ENCODE measurements around the gene LRP3.

LRP3 gene

DNA sequence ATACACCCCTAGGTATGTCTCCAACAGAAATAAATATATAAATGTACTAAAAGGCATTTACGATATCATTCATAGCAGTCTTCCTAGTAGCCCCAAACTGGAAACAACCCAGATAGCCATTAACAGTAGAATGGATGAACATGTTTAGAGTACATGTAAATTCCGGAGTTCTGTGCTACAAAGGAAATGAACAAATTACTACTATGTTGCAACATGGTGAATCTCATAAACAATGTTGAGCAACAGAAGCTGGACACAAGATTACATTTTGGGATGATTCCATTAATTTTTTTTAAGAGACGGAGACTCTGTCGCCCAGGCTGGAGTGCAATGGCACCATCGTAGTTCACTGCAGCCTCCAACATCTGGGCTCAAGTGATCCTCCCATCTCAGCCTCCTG lies 37.4 kb downstream of the LRP3 start:
- Mint-ChIP-seq H3K36me3 (peaks cover 14% of the 10 kb centered on the region), H3K27ac (no peak overlapping the region), H3K4me3 (no peak overlapping the region), H3K27me3 (peaks cover 25% of the 10 kb centered on the region), H3K4me1 (ENCODE audit: low read depth) (peaks cover 2% of the 10 kb centered on the region), H3K9me3 (ENCODE audit: low read depth) (peaks cover 12% of the 10 kb centered on the region)

DNA sequence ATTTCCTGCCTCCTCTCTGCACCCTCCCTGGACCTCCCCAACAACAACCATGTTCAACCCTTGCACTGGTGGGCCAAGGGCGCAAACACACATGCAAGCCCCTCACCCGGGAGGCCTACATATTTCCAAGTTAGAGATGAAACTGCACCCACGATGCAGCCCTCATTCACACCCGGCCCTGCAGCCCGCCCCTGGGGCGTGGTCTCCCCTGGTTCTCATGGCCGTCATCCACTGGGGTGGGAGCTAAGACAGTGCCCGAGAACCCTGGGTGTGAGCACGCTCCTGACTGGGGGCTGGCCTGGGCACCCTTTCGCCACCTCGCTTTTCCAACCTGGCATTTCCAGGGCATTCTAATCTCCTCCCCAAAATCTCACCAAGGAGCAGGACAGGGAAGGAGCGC lies 38.5 kb downstream of the LRP3 start:
- H3K9me3 Mint-ChIP-seq (ENCODE audit: low read depth): peaks cover 11% of the 10 kb centered on the region
- H3K4me3 Mint-ChIP-seq: no peak overlapping the region
- no peak overlapping the region for H3K27ac Mint-ChIP-seq
- H3K4me1 Mint-ChIP-seq (ENCODE audit: low read depth): no peaks in the 10 kb centered on the region
- H3K27me3 Mint-ChIP-seq: peaks cover 21% of the 10 kb centered on the region
- H3K36me3 Mint-ChIP-seq: peaks cover 9% of the 10 kb centered on the region

DNA sequence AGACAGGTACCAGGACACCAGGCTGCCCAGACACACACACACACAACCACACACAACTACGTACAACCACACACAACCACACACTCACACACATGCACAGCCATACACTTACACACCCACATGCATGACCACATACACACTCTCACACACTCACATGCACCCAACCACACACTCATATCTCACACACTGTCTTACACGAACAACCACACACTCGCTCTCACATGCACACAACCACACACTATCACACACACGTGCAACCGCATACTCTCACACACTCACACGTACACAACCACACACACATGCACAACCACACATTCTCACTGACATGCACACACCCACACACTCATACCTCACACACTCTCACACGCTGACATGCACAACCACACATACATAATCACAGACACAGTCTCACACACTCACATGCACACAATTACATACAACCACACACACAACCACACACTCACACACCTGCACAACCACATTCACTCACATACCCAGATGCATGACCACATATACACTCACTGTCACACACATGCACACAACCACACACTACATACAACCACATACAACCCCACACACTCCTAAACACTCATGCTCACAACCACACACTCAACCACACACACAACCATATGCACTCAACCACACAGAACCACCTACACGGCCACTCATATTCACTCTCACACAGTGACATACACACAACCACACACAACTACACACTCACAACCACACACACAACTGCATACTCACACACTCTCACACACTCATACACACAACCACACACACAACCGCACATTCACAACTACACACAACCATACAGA lies 39.1 kb downstream of the LRP3 start:
- H3K4me3 Mint-ChIP-seq: no peak overlapping the region
- H3K27me3 Mint-ChIP-seq: peaks cover 18% of the 10 kb centered on the region
- H3K4me1 Mint-ChIP-seq (ENCODE audit: low read depth): no peaks in the 10 kb centered on the region
- no peak overlapping the region for H3K27ac Mint-ChIP-seq
- H3K9me3 Mint-ChIP-seq (ENCODE audit: low read depth): peaks cover 6% of the 10 kb centered on the region
- H3K36me3 Mint-ChIP-seq: peaks cover 5% of the 10 kb centered on the region

DNA sequence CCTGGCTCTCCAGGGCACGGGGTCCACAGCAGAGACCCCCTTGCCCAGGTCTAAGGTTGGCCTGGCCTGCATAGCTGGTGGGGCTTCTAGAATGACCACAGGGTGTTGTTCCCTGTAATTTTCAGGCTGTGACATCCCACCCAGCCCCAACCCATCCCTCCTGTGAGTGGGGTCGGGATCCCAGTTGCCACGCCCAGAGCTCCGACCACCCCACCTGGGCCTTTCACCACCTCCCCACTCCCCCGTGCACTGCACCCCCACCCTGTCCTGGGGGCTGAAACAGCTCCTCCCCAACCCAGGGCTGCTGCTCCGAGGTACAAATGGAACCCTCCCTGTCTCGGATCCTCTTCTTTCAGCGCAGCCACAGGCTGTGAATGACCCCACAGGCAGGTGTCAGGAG lies 40.0 kb downstream of the LRP3 start:
- Mint-ChIP-seq H3K4me3 (no peak overlapping the region), H3K9me3 (ENCODE audit: low read depth) (no peaks in the 10 kb centered on the region), H3K27me3 (peaks cover 11% of the 10 kb centered on the region), H3K27ac (no peak overlapping the region), H3K36me3 (no peaks in the 10 kb centered on the region), H3K4me1 (ENCODE audit: low read depth) (no peaks in the 10 kb centered on the region)

DNA sequence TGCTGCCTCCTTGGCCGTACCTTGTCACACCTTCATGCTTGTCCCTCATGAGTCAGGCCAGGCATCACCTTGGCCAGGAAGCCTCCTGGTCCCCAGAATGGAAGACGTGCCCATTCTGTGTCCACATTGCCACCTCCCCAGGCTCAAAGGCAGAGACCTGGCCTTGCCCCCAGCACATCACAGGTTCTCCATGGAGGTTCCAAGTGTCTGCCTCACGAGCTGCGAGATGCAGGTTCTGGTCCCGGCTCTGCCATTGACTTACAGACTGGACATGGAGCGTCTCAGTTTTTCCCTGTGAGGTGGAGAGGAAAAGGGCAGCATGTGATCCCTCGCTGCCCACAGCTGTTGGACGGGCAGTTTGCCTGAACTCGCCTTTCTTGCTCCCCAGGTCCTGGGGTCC lies 40.6 kb downstream of the LRP3 start:
- Mint-ChIP-seq H3K4me1 (ENCODE audit: low read depth) (no peaks in the 10 kb centered on the region), H3K27me3 (peaks cover 8% of the 10 kb centered on the region), H3K9me3 (ENCODE audit: low read depth) (no peaks in the 10 kb centered on the region), H3K4me3 (no peak overlapping the region), H3K27ac (no peak overlapping the region), H3K36me3 (no peaks in the 10 kb centered on the region)

DNA sequence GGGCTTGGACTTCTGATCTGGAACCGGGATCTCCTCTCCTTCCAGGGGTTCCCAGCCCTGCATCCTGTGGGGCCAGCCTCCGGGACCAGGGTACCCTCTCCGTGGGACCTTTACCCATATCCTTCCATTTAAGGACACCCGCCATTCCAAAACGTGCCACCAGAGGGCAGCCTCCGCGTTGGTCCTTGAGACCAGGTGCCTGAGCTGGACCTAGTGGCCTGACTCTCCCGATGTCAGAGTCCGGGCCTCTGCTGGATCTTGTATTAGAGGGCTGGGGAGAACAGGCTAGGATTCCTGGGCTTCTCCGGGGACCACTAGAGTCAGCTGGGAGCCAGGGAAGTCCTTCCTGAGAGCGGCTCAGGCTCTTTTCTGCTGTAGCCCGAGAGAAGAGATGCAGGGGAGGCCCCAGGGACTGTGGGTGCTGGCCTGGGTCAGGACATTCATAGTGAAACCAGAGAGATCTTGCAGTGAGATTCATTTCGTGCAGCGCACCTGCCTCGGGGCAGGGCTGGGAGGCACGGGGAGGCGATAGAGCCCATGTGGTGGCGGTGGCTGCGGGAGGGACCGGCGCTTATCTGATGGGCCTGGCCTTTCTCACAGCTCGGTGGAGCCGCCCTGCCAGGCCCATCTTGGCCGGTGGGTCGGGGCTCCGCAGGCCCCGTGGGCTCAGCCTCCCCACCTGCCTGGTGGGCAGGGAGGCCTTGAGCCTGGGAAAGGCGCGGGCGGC lies 41.3 kb downstream of the LRP3 start:
- Mint-ChIP-seq H3K4me1 (ENCODE audit: low read depth) (no peaks in the 10 kb centered on the region), H3K4me3 (no peak overlapping the region), H3K27ac (no peak overlapping the region), H3K9me3 (ENCODE audit: low read depth) (no peaks in the 10 kb centered on the region), H3K27me3 (peaks cover 6% of the 10 kb centered on the region), H3K36me3 (no peaks in the 10 kb centered on the region)

DNA sequence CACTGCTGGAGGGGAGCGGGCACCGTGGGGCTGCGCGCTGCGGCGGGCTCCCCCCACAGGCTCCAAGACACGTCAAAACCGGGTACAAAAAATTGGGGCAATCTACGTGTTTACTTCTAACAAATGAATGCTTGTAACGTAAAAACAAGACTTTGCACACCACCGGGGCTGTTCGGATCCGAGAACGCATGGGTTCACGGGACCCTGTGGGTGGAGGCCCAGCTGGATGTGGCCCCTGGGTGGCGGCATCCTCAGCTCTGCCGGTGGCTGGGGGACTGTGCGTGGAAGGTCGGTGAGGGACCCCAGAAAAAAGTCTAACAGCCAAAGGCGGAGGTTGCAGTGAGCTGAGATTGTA lies 41.8 kb downstream of the LRP3 start:
- Mint-ChIP-seq H3K36me3 (no peaks in the 10 kb centered on the region), H3K27ac (no peak overlapping the region), H3K4me1 (ENCODE audit: low read depth) (no peaks in the 10 kb centered on the region), H3K9me3 (ENCODE audit: low read depth) (no peaks in the 10 kb centered on the region), H3K4me3 (no peak overlapping the region), H3K27me3 (peaks cover 2% of the 10 kb centered on the region)

DNA sequence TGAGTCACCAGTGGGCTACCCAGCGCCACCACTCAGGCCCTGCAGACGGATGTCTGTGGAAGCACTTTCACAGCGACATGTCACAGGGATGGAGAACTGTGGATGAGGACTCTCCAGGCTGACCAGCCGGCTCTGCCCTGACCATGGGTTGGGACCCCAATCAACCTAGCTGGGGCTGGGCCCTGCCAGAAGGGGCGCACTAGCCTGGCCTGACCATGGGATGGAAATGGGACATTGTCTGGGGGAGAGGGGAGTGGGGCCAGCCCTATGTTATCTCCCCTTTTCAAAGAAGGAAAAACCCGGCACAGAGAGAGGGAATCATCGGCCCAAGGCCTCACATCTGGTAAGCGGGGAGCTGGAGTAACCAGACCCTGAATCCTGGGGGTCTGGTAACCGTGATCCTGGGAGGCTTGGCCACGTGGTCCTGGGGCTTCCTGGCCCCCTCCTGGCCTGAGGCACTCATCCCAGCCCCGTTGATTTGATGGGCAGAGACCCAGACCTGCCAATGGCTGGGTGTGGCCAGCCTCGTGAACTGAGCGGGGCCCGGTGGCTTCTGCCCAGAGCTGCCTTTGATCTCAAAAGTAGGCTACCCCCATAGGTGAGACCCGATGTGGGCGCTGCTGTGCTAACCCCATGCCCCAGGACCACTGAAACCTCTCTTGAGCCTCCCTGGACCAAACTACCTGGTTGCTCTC lies 42.7 kb downstream of the LRP3 start:
- H3K27me3 Mint-ChIP-seq: peaks cover 2% of the 10 kb centered on the region
- no peak overlapping the region for H3K4me3 Mint-ChIP-seq
- H3K36me3 Mint-ChIP-seq: no peaks in the 10 kb centered on the region
- no peak overlapping the region for H3K27ac Mint-ChIP-seq
- H3K9me3 Mint-ChIP-seq (ENCODE audit: low read depth): no peaks in the 10 kb centered on the region
- no peaks in the 10 kb centered on the region for H3K4me1 Mint-ChIP-seq (ENCODE audit: low read depth)

DNA sequence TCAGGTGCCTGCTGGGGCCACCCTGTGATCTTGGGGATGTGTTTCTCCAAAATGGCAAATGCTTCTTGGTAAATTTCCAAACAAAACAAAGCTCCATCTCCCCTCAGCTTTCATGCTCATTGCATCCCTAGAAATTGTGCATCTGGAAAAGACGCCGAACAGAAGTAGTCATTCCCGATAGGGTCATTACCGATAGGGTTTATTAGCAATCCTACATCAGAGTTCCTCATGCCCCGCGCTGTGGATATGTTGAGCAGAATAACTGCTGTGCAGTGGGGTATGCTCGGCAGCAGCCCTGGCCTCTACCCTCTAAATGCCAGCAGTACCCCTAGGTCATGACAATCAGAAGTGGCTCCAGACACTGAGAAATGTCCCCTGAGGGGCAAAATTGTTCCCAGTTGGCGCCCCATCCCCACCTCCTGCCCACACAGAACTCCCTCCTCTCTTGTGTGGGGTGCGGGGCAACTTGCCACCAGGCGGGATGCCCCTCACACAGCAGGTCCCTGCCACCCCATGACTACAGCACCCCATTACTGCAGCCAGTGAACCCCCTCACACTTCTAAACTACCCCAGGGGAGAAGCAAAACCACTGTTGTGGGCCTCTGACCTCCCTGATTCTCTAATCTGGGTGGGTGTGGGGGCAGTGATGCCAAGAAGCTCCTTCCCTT lies 44.5 kb downstream of the LRP3 start:
- no peaks in the 10 kb centered on the region for H3K4me1 Mint-ChIP-seq (ENCODE audit: low read depth)
- H3K36me3 Mint-ChIP-seq: no peaks in the 10 kb centered on the region
- H3K27ac Mint-ChIP-seq: no peak overlapping the region
- H3K4me3 Mint-ChIP-seq: no peak overlapping the region
- no peaks in the 10 kb centered on the region for H3K9me3 Mint-ChIP-seq (ENCODE audit: low read depth)
- H3K27me3 Mint-ChIP-seq: peaks cover 2% of the 10 kb centered on the region

DNA sequence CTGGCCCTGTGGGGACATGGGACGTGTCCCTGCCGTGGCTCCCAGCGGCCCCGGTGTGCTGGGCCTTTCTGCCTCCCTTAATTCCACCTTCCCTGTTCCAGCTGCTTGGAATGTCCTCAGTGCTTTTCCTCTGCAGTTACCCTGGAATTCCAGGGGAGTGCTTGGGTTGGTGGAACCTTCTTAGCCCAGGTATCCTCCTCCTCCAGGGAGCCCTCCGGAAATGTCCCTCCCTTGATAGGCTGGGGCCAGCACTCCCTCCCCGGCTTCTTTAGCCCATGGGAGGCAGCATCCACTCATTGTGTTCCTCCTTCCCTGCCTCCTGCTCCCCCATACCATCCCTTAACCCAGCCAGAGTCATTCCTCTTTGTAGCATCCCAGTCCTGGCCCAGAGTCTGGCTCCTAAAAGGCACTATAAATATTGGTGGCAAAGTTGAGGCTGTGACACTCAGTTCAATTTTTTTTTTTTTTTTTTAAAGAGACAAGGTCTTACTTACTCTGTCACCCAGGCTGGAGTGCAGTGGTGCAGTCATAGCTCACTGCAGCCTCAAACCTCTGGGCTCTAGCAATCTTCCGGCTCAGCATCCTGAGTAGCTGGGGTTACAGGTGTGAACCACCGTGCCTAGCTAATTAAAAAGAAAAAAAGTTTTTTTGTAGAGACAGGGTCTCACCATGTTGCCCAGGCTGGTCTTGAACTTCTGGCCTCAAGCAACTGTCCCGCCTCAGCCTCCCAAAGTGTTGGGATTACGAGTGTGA lies 45.3 kb downstream of the LRP3 start:
- H3K4me1 Mint-ChIP-seq (ENCODE audit: low read depth): no peaks in the 10 kb centered on the region
- H3K9me3 Mint-ChIP-seq (ENCODE audit: low read depth): no peaks in the 10 kb centered on the region
- H3K27ac Mint-ChIP-seq: no peak overlapping the region
- no peaks in the 10 kb centered on the region for H3K36me3 Mint-ChIP-seq
- peaks cover 2% of the 10 kb centered on the region for H3K27me3 Mint-ChIP-seq
- no peak overlapping the region for H3K4me3 Mint-ChIP-seq

DNA sequence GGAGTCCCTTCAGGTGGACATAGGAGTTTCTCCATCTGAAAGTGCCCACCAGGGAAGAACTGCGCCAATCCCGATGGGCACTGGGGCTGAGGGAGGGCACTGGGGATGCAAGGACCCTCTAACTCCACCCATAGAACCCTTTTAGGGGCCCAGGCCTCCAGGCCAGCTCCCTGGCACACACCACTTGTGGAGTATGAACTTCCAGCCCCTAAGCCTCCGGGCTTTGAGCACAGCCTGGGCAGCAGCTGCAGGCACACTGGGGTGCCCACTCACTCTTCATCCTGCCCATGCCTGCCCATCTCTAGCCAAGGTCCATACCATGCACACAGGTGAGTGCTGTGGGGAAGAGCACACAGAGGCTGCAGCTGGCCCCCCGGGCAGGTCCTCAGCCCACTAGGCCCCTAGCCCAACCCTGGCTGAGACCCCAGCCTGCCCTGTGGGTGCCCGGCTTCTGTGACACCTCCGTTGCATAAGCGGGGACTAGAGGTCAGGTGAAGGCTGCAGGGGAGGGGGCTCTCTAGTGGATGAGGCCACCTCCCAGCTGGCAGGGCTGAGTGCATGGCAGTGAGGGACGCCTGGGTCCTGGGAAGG lies 46.1 kb downstream of the LRP3 start:
- H3K27me3 Mint-ChIP-seq: no peaks in the 10 kb centered on the region
- no peak overlapping the region for H3K4me3 Mint-ChIP-seq
- H3K4me1 Mint-ChIP-seq (ENCODE audit: low read depth): no peaks in the 10 kb centered on the region
- no peak overlapping the region for H3K27ac Mint-ChIP-seq
- H3K9me3 Mint-ChIP-seq (ENCODE audit: low read depth): no peaks in the 10 kb centered on the region
- H3K36me3 Mint-ChIP-seq: no peaks in the 10 kb centered on the region

DNA sequence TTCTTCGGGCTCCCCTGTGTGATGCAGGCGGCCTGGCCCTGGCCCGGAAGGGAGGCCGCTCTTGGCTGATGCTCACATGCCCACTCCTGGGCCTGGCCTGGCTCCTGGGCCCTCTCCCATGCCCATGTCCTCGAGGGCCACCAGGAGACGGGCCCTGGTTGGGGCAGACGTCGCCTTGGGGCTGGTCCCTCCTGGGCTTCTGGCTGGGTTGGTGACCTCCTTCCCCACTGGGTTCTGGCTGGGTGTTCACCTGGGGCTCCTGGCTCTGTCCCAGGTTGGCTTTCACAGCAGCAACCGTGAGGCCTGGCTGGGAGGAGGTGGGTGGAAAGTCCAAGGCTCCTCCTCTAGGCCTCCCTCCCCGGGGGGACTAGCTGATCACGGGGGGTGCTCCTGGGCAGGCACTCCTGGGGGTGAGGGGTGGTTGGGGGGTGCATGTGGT lies 47.0 kb downstream of the LRP3 start:
- Mint-ChIP-seq H3K36me3 (no peaks in the 10 kb centered on the region), H3K9me3 (ENCODE audit: low read depth) (no peaks in the 10 kb centered on the region), H3K27me3 (no peaks in the 10 kb centered on the region), H3K27ac (no peak overlapping the region), H3K4me3 (no peak overlapping the region), H3K4me1 (ENCODE audit: low read depth) (no peaks in the 10 kb centered on the region)

DNA sequence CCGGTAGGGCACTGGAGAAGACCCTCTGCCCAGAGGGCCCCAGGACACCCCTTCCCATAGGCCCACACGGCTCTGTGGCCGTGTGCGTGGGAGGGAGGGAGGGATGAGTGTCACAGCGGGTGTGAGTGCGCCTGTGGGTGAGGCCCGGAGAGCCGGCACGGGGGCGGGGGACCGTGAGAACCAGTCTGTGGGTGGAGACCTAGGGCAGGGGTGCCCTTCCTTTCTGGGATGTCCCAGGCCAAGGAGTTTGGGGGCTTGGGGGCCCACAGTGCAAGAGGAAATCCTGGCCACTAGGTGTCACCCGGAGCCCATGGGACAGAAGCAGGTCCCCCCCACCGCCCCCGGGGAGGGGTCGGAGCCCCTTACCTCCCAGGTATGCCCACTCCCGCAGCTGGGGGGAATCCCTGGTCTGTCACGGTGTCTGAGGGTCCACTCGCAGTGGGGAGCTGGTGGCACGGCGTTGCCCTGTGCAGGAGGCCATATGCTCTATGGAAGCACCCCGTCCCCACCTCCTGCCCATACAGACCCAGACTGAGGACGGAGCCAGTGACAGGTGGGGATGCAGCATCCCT lies 47.5 kb downstream of the LRP3 start:
- H3K36me3 Mint-ChIP-seq: no peaks in the 10 kb centered on the region
- no peaks in the 10 kb centered on the region for H3K27me3 Mint-ChIP-seq
- no peak overlapping the region for H3K27ac Mint-ChIP-seq

DNA sequence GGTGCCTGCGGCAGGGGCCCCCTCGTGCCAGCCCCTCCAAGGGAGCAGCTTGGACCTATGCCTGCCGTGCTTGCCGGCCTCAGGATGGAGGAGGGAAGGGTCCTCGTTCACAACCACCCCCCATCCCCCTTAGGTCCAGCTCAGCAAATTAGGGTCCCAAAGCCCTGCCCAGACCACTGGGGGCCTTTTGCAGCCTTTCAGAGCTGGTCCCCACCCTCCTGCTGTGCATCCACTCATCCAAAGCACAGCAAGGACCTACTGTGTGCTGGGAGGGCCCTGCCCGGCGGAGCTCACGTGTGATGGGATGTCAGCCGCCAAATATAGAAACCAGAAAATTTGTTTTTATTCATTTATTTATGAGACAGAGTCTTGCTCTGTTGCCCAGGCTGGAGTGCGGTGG lies 48.0 kb downstream of the LRP3 start:
- H3K27ac Mint-ChIP-seq: no peak overlapping the region
- H3K9me3 Mint-ChIP-seq (ENCODE audit: low read depth): no peaks in the 10 kb centered on the region
- no peak overlapping the region for H3K4me3 Mint-ChIP-seq
- H3K27me3 Mint-ChIP-seq: no peaks in the 10 kb centered on the region
- no peaks in the 10 kb centered on the region for H3K4me1 Mint-ChIP-seq (ENCODE audit: low read depth)
- no peaks in the 10 kb centered on the region for H3K36me3 Mint-ChIP-seq

More for the DNA sequence above, 47.5 kb downstream of the LRP3 start:
- Mint-ChIP-seq H3K4me3 (no peak overlapping the region), H3K9me3 (ENCODE audit: low read depth) (no peaks in the 10 kb centered on the region), H3K4me1 (ENCODE audit: low read depth) (no peaks in the 10 kb centered on the region)
